ENCODE data around the gene PPT1. TPM values are rescaled to one million over a fixed set of nuclear protein-coding genes. Genes with fewer than 3 reads are reported as not detected.
"Not testable (repeated sequence)": the region's sequence is repeated elsewhere in the genome, so short reads cannot be mapped to it uniquely, and the experiment has no call there.

The PPT1 gene
- total and polyA plus RNA-seq, 4 experiments from 2014 or later: 56.7 to 292 (median 120) TPM

DNA sequence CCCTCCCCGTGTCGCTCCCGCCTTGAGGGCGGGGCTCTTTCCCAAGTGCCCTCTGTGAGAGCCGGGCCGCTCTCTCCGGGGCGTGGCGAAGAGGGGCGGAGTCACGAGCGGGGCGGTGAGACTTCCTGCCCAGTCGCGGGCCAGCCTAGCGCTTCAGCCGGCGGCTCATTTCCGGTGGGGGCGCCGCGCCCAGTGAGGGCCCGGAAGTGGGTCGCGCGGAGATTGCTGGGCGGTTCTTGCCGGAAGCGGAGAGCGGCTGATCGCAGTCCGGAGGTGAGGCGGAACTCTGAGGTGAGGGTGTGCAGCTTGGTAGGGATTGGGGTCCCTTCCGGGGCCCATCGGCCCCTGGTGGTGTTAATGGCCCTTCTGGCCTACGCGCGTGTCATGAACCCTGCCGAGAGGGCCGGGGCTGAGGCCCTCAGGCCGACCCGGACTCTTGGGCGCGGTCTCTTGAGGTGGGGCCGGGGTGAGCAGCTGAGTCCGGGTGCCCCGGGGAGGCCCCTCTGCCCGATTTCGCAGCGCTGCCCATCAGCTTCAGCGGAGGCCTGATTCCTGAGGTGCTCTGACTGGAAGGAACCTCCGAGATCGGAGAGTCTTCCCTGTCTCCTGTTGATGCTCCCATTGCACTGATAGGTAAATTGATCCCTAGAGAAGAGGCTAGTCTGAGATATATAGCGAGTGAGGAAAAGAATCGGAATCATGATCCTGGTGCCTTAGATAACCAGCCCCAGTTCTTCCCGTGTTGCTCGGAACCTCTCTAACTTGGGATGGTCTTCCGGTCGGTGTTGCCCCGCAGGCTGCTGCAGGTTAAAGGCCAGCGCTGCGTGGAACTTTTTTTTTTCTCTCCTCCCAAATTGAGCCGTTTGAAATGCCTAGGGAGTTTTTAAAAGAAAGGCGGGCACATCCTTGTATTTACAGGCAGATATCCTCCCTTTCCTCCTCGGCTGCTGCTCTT is 56.3 kb downstream of the PPT1 start, which contains the start of gene CAP1:
Gene CAP1 (plus strand): TSS at position 219 of the 955 bp plus-strand sequence. CDS start 18,618 bp downstream, outside the sequence.
- Mint-ChIP-seq H3K27ac (peak within 1 kb of the TSS; percentile 92 to 99 (median 97)), H3K9me3 (no peaks in the 10 kb centered on the region), H3K4me3 (peak within 1 kb of the TSS; percentile 90 to 98 (median 96)), H3K4me1 (peaks cover 44 to 91% (median 57%) of the 10 kb centered on the region in 4 donors), H3K36me3 (peaks cover 21 to 46% of the 10 kb centered on the region in 2 donors), H3K27me3 (no peaks in the 10 kb centered on the region)
- H3K9me3 ChIP-seq (ENCODE audit: control insufficient read depth in 1 of 2, low read length in 2 of 2): no peaks in the 10 kb centered on the region
- ChIA-PET POLR2A (ENCODE audit: partially characterized antibody) (interaction anchor here (0.7 to 6.2 kb wide), 20 partner anchors 10 to 589 kb away, joined by 3 to 115 read pairs (median 4); partner anchors contain the start of genes HPCAL4, PPT1, ZFP69B and ZMPSTE24), CTCF (ENCODE audit: partially characterized antibody) (interaction anchor here (0.6 to 2.5 kb wide), 9 partner anchors 8 to 825 kb away, joined by 3 to 14 read pairs (median 4); no protein-coding TSS in a partner anchor)
- H3K36me3 ChIP-seq (ENCODE audit: insufficient read depth, low read length): no peaks in the 10 kb centered on the region
- H3K4me3 ChIP-seq (ENCODE audit: low read length in 2 of 2): peak within 1 kb of the TSS; percentile 78 to 92
- H3K4me1 ChIP-seq (ENCODE audit: insufficient read depth, low read length): peaks cover 78% of the 10 kb centered on the region
- peak within 1 kb of the TSS; percentile 86 for H3K27ac ChIP-seq (ENCODE audit: low read depth, low read length)
- DNase-seq: peak; percentile 100
- intact Hi-C loops (cut with micrococcal nuclease): loop anchor here (1.0 to 5.0 kb wide), 5 partner anchors 19 to 463 kb away; partner anchors contain the start of genes PABPC4, RLF and ZMPSTE24
- no peaks in the 10 kb centered on the region for H3K27me3 ChIP-seq (ENCODE audit: insufficient read depth, low read length)

DNA sequence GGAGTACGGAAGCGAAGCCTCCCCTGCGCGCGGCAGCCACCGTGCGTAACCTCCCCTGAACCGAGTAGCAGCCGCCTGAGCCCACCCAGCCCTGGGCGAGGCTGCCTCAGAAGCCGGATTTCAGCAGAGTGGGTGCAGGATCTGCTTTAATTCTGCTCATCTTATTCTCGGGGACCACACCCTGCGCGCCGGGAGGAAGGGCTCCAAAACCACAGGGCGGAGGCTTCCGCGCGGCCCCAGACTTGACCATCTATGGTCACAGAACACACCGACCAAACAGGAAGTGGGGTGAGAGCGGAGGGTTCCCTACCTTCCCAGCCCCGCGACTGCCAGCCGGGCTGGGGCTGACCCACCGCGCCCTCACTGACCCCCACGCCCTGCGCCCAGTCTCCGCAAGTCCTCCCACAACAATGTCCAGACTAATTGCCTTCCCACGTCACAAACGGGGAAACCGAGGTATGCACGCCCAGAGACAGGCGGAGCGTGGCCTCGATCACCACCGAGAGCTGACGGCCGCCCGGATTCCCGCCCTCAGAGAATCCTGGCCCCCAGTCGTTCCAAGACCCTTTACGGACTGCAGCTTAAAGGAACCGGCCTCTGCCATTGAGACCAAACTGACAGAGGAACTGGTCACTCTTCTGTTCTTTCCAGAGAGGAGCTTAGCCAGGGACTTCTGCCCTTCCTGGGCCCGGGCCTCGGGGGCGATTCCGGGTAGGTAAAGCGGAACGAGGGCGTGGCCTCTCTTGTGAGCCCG is 57.1 kb downstream of the PPT1 start:
- CTCF ChIA-PET (ENCODE audit: partially characterized antibody): interaction anchor here (0.7 to 2.5 kb wide), 18 partner anchors 8 to 275 kb away, joined by 3 to 14 read pairs (median 4); no protein-coding TSS in a partner anchor
- peak overlapping the region; percentile 92 to 99 (median 97) for H3K27ac Mint-ChIP-seq

DNA sequence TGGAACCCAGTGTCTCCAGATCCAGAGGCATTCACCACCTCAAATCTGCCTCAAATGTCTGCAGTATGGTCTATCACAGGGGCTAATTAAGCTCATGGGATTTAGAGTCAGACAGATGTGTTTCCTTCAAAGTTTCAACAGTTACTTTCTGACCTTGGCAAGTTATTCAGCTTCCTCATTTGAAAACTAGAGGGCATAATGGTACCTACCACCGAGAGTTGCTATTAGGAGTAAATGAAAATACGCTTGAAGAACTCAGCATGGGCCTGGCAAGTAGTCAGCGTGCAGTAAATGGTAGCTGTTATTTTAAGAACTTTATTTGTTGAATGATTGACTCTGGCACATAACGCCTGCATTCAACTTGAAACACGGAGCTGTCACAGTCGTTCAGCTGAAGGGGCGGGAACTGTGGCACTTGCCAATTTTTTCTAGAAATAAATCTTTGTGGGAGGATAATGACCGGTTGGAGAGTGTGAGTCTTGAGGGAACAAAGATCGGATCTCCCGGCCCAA is 57.8 kb downstream of the PPT1 start:
- peak overlapping the region; percentile 90 to 98 (median 96) for H3K4me3 Mint-ChIP-seq
- POLR2A ChIA-PET (ENCODE audit: partially characterized antibody): interaction anchor here (0.7 to 6.2 kb wide), 15 partner anchors 10 to 411 kb away, joined by 3 to 115 read pairs (median 6); partner anchors contain the start of genes PPT1 and ZFP69B
- Histone ChIP-seq H3K27ac (ENCODE audit: low read depth, low read length) (peak overlapping the region; percentile 86), H3K27me3 (ENCODE audit: insufficient read depth, low read length) (no peaks in the 10 kb centered on the region), H3K4me1 (ENCODE audit: insufficient read depth, low read length) (peaks cover 77% of the 10 kb centered on the region), H3K4me3 (ENCODE audit: low read length in 2 of 2) (peak overlapping the region; percentile 77 to 78), H3K9me3 (ENCODE audit: control insufficient read depth in 1 of 2, low read length in 2 of 2) (no peaks in the 10 kb centered on the region), H3K36me3 (ENCODE audit: insufficient read depth, low read length) (no peaks in the 10 kb centered on the region)
- H3K9me3 Mint-ChIP-seq: no peaks in the 10 kb centered on the region
- peaks cover 21 to 35% of the 10 kb centered on the region in 2 donors for H3K36me3 Mint-ChIP-seq
- H3K27me3 Mint-ChIP-seq: no peaks in the 10 kb centered on the region
- H3K27ac Mint-ChIP-seq: peak overlapping the region; percentile 92 to 99 (median 97)
- CTCF ChIA-PET (ENCODE audit: partially characterized antibody): interaction anchor here (0.8 to 2.5 kb wide), 18 partner anchors 8 to 276 kb away, joined by 3 to 14 read pairs (median 4); no protein-coding TSS in a partner anchor
- peak in 4 of 5 donors; percentile 63 to 72 (median 66) for DNase-seq
- intact Hi-C loops (cut with micrococcal nuclease): loop anchor here (1.0 kb wide), 1 partner anchor 39 kb away; no protein-coding TSS in a partner anchor
- H3K4me1 Mint-ChIP-seq: peaks cover 46 to 86% (median 57%) of the 10 kb centered on the region in 4 donors

More for the DNA sequence above, 57.1 kb downstream of the PPT1 start:
- intact Hi-C loops (cut with micrococcal nuclease): loop anchor here (1.0 to 5.0 kb wide), 6 partner anchors 19 to 463 kb away; partner anchors contain the start of genes PABPC4, RLF and ZMPSTE24
- H3K9me3 Mint-ChIP-seq: no peaks in the 10 kb centered on the region
- H3K4me1 ChIP-seq (ENCODE audit: insufficient read depth, low read length): peaks cover 77% of the 10 kb centered on the region
- H3K4me1 Mint-ChIP-seq: peaks cover 41 to 85% (median 54%) of the 10 kb centered on the region in 4 donors
- H3K27me3 Mint-ChIP-seq: no peaks in the 10 kb centered on the region
- H3K36me3 Mint-ChIP-seq: peaks cover 21 to 39% of the 10 kb centered on the region in 2 donors
- peak overlapping the region; percentile 86 for H3K27ac ChIP-seq (ENCODE audit: low read depth, low read length)
- peak; percentile 61 to 75 (median 68) for DNase-seq
- no peaks in the 10 kb centered on the region for H3K27me3 ChIP-seq (ENCODE audit: insufficient read depth, low read length)
- peak overlapping the region; percentile 90 to 98 (median 96) for H3K4me3 Mint-ChIP-seq
- POLR2A ChIA-PET (ENCODE audit: partially characterized antibody): interaction anchor here (0.7 to 6.2 kb wide), 22 partner anchors 10 to 590 kb away, joined by 3 to 115 read pairs (median 4); partner anchors contain the start of genes HPCAL4, PPT1, ZFP69B and ZMPSTE24
- H3K4me3 ChIP-seq (ENCODE audit: low read length in 2 of 2): peak overlapping the region; percentile 77 to 78
- H3K9me3 ChIP-seq (ENCODE audit: control insufficient read depth in 1 of 2, low read length in 2 of 2): no peaks in the 10 kb centered on the region
- no peaks in the 10 kb centered on the region for H3K36me3 ChIP-seq (ENCODE audit: insufficient read depth, low read length)

DNA sequence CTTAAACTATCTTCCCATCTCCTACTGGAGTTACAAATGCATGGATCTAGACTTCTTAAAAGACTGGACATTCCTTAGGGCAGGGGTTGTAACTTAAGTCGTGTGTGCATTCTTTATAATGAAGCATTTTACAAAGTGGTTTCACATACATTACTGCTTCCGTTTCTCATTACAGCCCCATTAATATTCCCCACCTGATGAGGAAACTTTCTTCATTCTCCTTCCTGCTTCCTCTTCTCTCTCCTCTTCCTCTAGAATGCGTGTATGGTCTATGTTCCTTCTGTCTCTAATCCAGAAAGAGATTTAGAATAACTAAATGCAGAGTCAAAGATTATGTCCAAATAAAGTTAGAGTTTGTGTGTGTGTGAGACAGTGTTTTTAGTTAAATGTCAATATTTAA is 58.4 kb downstream of the PPT1 start:
- intact Hi-C loops (cut with micrococcal nuclease): loop anchor here (1.0 kb wide), 1 partner anchor 40 kb away; no protein-coding TSS in a partner anchor
- Mint-ChIP-seq H3K9me3 (no peaks in the 10 kb centered on the region), H3K36me3 (peaks cover 21 to 29% of the 10 kb centered on the region in 2 donors), H3K27me3 (no peaks in the 10 kb centered on the region), H3K4me3 (peak overlapping the region; percentile 23 to 98 (median 92)), H3K27ac (peak overlapping the region; percentile 80 to 99 (median 97)), H3K4me1 (peaks cover 44 to 86% (median 56%) of the 10 kb centered on the region in 4 donors)
- Histone ChIP-seq H3K36me3 (ENCODE audit: insufficient read depth, low read length) (no peaks in the 10 kb centered on the region), H3K4me1 (ENCODE audit: insufficient read depth, low read length) (peaks cover 77% of the 10 kb centered on the region), H3K27me3 (ENCODE audit: insufficient read depth, low read length) (no peaks in the 10 kb centered on the region), H3K9me3 (ENCODE audit: control insufficient read depth in 1 of 2, low read length in 2 of 2) (no peaks in the 10 kb centered on the region), H3K4me3 (ENCODE audit: low read length in 2 of 2) (no peak overlapping the region), H3K27ac (ENCODE audit: low read depth, low read length) (peak overlapping the region; percentile 86)
- CTCF ChIA-PET (ENCODE audit: partially characterized antibody): interaction anchor here (0.8 to 2.5 kb wide), 18 partner anchors 11 to 277 kb away, joined by 3 to 14 read pairs (median 4); no protein-coding TSS in a partner anchor
- no peak for DNase-seq
- POLR2A ChIA-PET (ENCODE audit: partially characterized antibody): interaction anchor here (0.7 to 6.2 kb wide), 11 partner anchors 9 to 221 kb away, joined by 3 to 115 read pairs (median 8); no protein-coding TSS in a partner anchor

DNA sequence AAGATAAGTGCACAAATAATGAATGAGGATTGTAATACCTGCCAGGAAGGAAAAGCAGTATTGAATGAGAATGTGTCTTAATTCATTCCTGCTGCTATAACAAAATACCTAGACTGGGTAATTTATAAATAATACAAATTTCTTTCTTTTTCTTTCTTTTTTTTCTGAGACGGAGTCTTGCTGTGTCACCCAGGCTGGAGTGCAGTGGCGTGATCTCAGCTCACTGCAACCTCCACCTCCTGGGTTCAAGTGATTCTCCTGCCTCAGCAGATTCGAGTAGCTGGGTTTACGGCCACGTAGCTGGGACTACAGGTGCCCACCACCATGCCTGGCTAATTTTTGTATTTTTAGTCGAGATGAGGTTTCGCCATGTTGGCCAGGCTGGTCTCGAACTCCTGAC is 59.8 kb downstream of the PPT1 start:
- Mint-ChIP-seq H3K36me3 (peaks cover 13 to 21% of the 10 kb centered on the region in 2 donors), H3K4me1 (peaks cover 41 to 82% (median 53%) of the 10 kb centered on the region in 4 donors), H3K27ac (peak overlapping the region in 3 of 7 donors; percentile 78 to 92 (median 81))
- H3K27me3 ChIP-seq (ENCODE audit: insufficient read depth, low read length); DNase-seq; intact Hi-C loops (cut with micrococcal nuclease); H3K27ac ChIP-seq (ENCODE audit: low read depth, low read length); H3K4me3 Mint-ChIP-seq; H3K4me3 ChIP-seq (ENCODE audit: low read length in 2 of 2); H3K27me3 Mint-ChIP-seq; H3K9me3 Mint-ChIP-seq; H3K36me3 ChIP-seq (ENCODE audit: insufficient read depth, low read length); H3K9me3 ChIP-seq (ENCODE audit: control insufficient read depth in 1 of 2, low read length in 2 of 2): not testable (repeated sequence)
- CTCF ChIA-PET (ENCODE audit: partially characterized antibody): interaction anchor here (0.8 to 1.6 kb wide), 4 partner anchors 13 to 238 kb away, joined by 3 to 5 read pairs (median 4); no protein-coding TSS in a partner anchor
- H3K4me1 ChIP-seq (ENCODE audit: insufficient read depth, low read length): peaks cover 69% of the 10 kb centered on the region
- POLR2A ChIA-PET (ENCODE audit: partially characterized antibody): interaction anchor here (0.5 to 6.2 kb wide), 4 partner anchors 9 to 81 kb away, joined by 3 to 115 read pairs (median 4); no protein-coding TSS in a partner anchor

DNA sequence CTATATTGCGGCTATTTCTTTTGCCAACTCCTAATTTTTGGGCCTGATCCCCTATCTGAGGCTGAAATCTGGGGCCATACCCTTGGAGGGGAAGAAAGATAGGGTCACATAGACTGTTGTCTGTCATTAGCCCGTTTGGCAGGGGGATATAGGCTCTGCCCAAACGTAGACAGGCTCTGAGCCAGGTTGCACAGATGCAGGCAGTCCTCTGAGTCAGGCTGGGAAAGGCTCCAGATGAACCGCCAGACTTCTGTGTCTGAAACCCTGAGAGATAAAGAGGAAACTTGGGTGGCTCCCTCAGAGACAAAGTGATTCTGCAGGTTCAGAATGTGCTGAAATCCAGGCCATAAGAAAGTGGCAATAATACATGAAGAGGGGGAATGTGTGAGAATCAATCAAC is 60.5 kb downstream of the PPT1 start:
- Histone ChIP-seq H3K36me3 (ENCODE audit: insufficient read depth, low read length) (no peaks in the 10 kb centered on the region), H3K4me3 (ENCODE audit: low read length in 2 of 2) (no peak overlapping the region), H3K4me1 (ENCODE audit: insufficient read depth, low read length) (peaks cover 65% of the 10 kb centered on the region), H3K27ac (ENCODE audit: low read depth, low read length) (no peak overlapping the region), H3K27me3 (ENCODE audit: insufficient read depth, low read length) (no peaks in the 10 kb centered on the region), H3K9me3 (ENCODE audit: control insufficient read depth in 1 of 2, low read length in 2 of 2) (no peaks in the 10 kb centered on the region)
- ChIA-PET CTCF (ENCODE audit: partially characterized antibody) (no interaction called here), POLR2A (ENCODE audit: partially characterized antibody) (no interaction called here)
- Mint-ChIP-seq H3K27ac (peak overlapping the region in 4 of 7 donors; percentile 12 to 86 (median 80)), H3K4me3 (no peak overlapping the region), H3K36me3 (peaks cover 7 to 17% of the 10 kb centered on the region in 2 donors), H3K9me3 (no peaks in the 10 kb centered on the region), H3K27me3 (no peaks in the 10 kb centered on the region), H3K4me1 (peaks cover 38 to 78% (median 50%) of the 10 kb centered on the region in 4 donors)
- intact Hi-C loops (cut with micrococcal nuclease): no loop called here
- no peak for DNase-seq
